Activated T-cell treated with anti-CD3 and anti-CD28 coated beads, Interleukin-2, amount 50 U/mL, for 24 hours (primary cell): ENCODE results near the gene CCSER2.

Experiments used
- DNase-seq: peaks from one replicate; pipeline ENCODE4 v3.0.0-alpha.2; 2020
- H3K27ac Mint-ChIP-seq: 2 replicates; pipeline ENCODE4 v1.8.0; 2020; ENCODE audit warnings: mild to moderate bottlenecking, mixed read lengths
- H3K27me3 Mint-ChIP-seq: 2 replicates; pipeline ENCODE4 v1.8.0; 2020; ENCODE audit warnings: mixed read lengths
- H3K36me3 Mint-ChIP-seq: 2 replicates; pipeline ENCODE4 v1.8.0; 2020; ENCODE audit warnings: low read depth, mixed read lengths
- H3K4me1 Mint-ChIP-seq: 2 replicates; pipeline ENCODE4 v1.8.0; 2020; ENCODE audit warnings: low read depth, mixed read lengths
- H3K4me3 Mint-ChIP-seq: 2 replicates; pipeline ENCODE4 v1.8.0; 2020; ENCODE audit warnings: mild to moderate bottlenecking, moderate library complexity, mixed read lengths
- H3K9me3 Mint-ChIP-seq: 2 replicates; pipeline ENCODE4 v1.8.0; 2020; ENCODE audit warnings: mixed read lengths

CCSER2 gene

GRCh38 chr10:84548869-84549268 is 220.5 kb downstream of the CCSER2 start:
- no peak for DNase-seq
- H3K9me3 Mint-ChIP-seq = no peaks in the 10 kb centered on the region
- no peak overlapping the region for H3K4me3 Mint-ChIP-seq
- no peaks in the 10 kb centered on the region for H3K4me1 Mint-ChIP-seq
- no peak overlapping the region for H3K27ac Mint-ChIP-seq
- H3K27me3 Mint-ChIP-seq = peaks cover 22% of the 10 kb centered on the region
- H3K36me3 Mint-ChIP-seq = no peaks in the 10 kb centered on the region

GRCh38 chr10:84549368-84550165 is 221.2 kb downstream of the CCSER2 start:
- no peaks in the 10 kb centered on the region for H3K9me3 Mint-ChIP-seq
- H3K4me3 Mint-ChIP-seq = no peak overlapping the region
- H3K36me3 Mint-ChIP-seq = no peaks in the 10 kb centered on the region
- peaks cover 20% of the 10 kb centered on the region for H3K27me3 Mint-ChIP-seq
- no peaks in the 10 kb centered on the region for H3K4me1 Mint-ChIP-seq
- H3K27ac Mint-ChIP-seq = no peak overlapping the region
- no peak for DNase-seq

GRCh38 chr10:84550756-84551436 is 222.5 kb downstream of the CCSER2 start:
- Mint-ChIP-seq H3K9me3 (no peaks in the 10 kb centered on the region), H3K36me3 (no peaks in the 10 kb centered on the region), H3K27ac (no peak overlapping the region), H3K27me3 (peaks cover 20% of the 10 kb centered on the region), H3K4me3 (no peak overlapping the region), H3K4me1 (no peaks in the 10 kb centered on the region)
- no peak for DNase-seq

- no peak overlapping the region for H3K27ac Mint-ChIP-seq
- H3K4me3 Mint-ChIP-seq = no peak overlapping the region
- H3K9me3 Mint-ChIP-seq = no peaks in the 10 kb centered on the region
- no peak for DNase-seq
- no peaks in the 10 kb centered on the region for H3K4me1 Mint-ChIP-seq
- no peaks in the 10 kb centered on the region for H3K36me3 Mint-ChIP-seq
- peaks cover 20% of the 10 kb centered on the region for H3K27me3 Mint-ChIP-seq
Measured at GRCh38 chr10:84551437-84552120, 223.2 kb downstream of the CCSER2 start.

GRCh38 chr10:84552478-84552877 is 224.1 kb downstream of the CCSER2 start:
- H3K36me3 Mint-ChIP-seq = no peaks in the 10 kb centered on the region
- peaks cover 20% of the 10 kb centered on the region for H3K27me3 Mint-ChIP-seq
- no peak for DNase-seq
- H3K4me3 Mint-ChIP-seq = no peak overlapping the region
- H3K4me1 Mint-ChIP-seq = no peaks in the 10 kb centered on the region
- H3K9me3 Mint-ChIP-seq = no peaks in the 10 kb centered on the region
- H3K27ac Mint-ChIP-seq = no peak overlapping the region

GRCh38 chr10:84562592-84562991 is 234.2 kb downstream of the CCSER2 start:
- Mint-ChIP-seq H3K4me1 (no peaks in the 10 kb centered on the region), H3K27me3 (peaks cover 37% of the 10 kb centered on the region), H3K9me3 (no peaks in the 10 kb centered on the region), H3K4me3 (no peak overlapping the region), H3K27ac (no peak overlapping the region), H3K36me3 (no peaks in the 10 kb centered on the region)
- no peak for DNase-seq

- DNase-seq = no peak
- no peak overlapping the region for H3K27ac Mint-ChIP-seq
- H3K4me1 Mint-ChIP-seq = no peaks in the 10 kb centered on the region
- H3K36me3 Mint-ChIP-seq = no peaks in the 10 kb centered on the region
- no peak overlapping the region for H3K4me3 Mint-ChIP-seq
- peaks cover 42% of the 10 kb centered on the region for H3K27me3 Mint-ChIP-seq
- H3K9me3 Mint-ChIP-seq = no peaks in the 10 kb centered on the region
Measured at GRCh38 chr10:84563355-84563754, 235.0 kb downstream of the CCSER2 start.

GRCh38 chr10:84563868-84564267 is 235.5 kb downstream of the CCSER2 start:
- no peaks in the 10 kb centered on the region for H3K36me3 Mint-ChIP-seq
- peaks cover 46% of the 10 kb centered on the region for H3K27me3 Mint-ChIP-seq
- H3K9me3 Mint-ChIP-seq = no peaks in the 10 kb centered on the region
- H3K4me1 Mint-ChIP-seq = no peaks in the 10 kb centered on the region
- no peak overlapping the region for H3K27ac Mint-ChIP-seq
- no peak overlapping the region for H3K4me3 Mint-ChIP-seq
- no peak for DNase-seq

GRCh38 chr10:84565881-84566582 is 237.6 kb downstream of the CCSER2 start:
- no peak overlapping the region for H3K27ac Mint-ChIP-seq
- no peaks in the 10 kb centered on the region for H3K9me3 Mint-ChIP-seq
- peaks cover 56% of the 10 kb centered on the region for H3K27me3 Mint-ChIP-seq
- DNase-seq = no peak
- no peaks in the 10 kb centered on the region for H3K36me3 Mint-ChIP-seq
- H3K4me3 Mint-ChIP-seq = no peak overlapping the region
- H3K4me1 Mint-ChIP-seq = no peaks in the 10 kb centered on the region

- Mint-ChIP-seq H3K27ac (no peak overlapping the region), H3K9me3 (no peaks in the 10 kb centered on the region), H3K4me3 (no peak overlapping the region), H3K27me3 (peaks cover 56% of the 10 kb centered on the region), H3K36me3 (no peaks in the 10 kb centered on the region), H3K4me1 (no peaks in the 10 kb centered on the region)
- DNase-seq = no peak
Measured at GRCh38 chr10:84567133-84567532, 238.7 kb downstream of the CCSER2 start.
